ENCODE data around the gene USP20.

USP20 gene

GRCh38 chr9:129923589-129923988, 88.3 kb downstream of the USP20 start:
- no peak for DNase-seq

GRCh38 chr9:129929496-129930125, 94.4 kb downstream of the USP20 start:
- DNase-seq = no peak

GRCh38 chr9:129930743-129931142, 95.5 kb downstream of the USP20 start:
- peak in 1 of 2 experiments; percentile 8 for DNase-seq

All from SW 1271 (cell line).